Ovary (tissue), 9 donors: ENCODE data around the gene HHIPL1. TPM values are rescaled to one million over a fixed set of nuclear protein-coding genes. Genes with fewer than 3 reads are reported as not detected.
A peak's percentile ranks its signal among the peaks of the same experiment; 100 is the strongest.

Experiments
- DNase-seq, 5 donors: peaks; one replicate each; pipeline ENCODE4 v3.0.0-alpha.2; 2019 to 2020
- H3K27ac ChIP-seq, 2 donors: fragments of 200-600 bp; one replicate each; pipeline versions ENCODE4 v1.5.1 to v1.8.0; 2019 to 2022
- H3K27me3 ChIP-seq: fragments of 200-600 bp; one replicate; pipeline ENCODE4 v1.8.0; 2022
- H3K36me3 ChIP-seq: fragments of 200-600 bp; sonication (generic); one replicate; pipeline ENCODE4 v1.5.1; 2019
- H3K4me1 ChIP-seq: one replicate; pipeline ENCODE4 v1.8.1; 2013; ENCODE audit warnings: mild to moderate bottlenecking, moderate library complexity; ENCODE audit not compliant: insufficient read depth
- H3K4me3 ChIP-seq: fragments of 200-600 bp; sonication (generic); one replicate; pipeline ENCODE4 v1.5.1; 2017
- H3K9me3 ChIP-seq, 2 donors: fragments of 200-600 bp in 1 of 2; sonication (generic) in 1 of 2; one replicate each; pipeline versions ENCODE4 v1.5.1 to v1.8.1; 2013 to 2019; ENCODE audit warnings: mild to moderate bottlenecking in 1 of 2, moderate library complexity in 1 of 2
- CTCF ChIP-seq, 3 donors: fragments of 450-650 bp in 2 of 3; fragments of 200-600 bp in 1 of 3; IDR thresholded peaks; one replicate each; pipeline versions ENCODE4 v1.5.1 to v1.8.0; 2016 to 2022; ENCODE audit warnings: antibody characterized with exemption in 3 of 3, mild to moderate bottlenecking in 1 of 3
- EP300 ChIP-seq: sonication (generic); formaldehyde crosslinking; IDR thresholded peaks from one replicate; pipeline ENCODE4 v1.6.1; 2017; ENCODE audit warnings: antibody characterized with exemption
- POLR2A ChIP-seq: fragments of 450-650 bp; IDR thresholded peaks from one replicate; pipeline ENCODE4 v1.6.1; 2017; ENCODE audit warnings: antibody characterized with exemption, mild to moderate bottlenecking, moderate library complexity
- WGBS, 3 donors: extraction: QIAGEN DNeasy Blood & Tissue Kit in 1 of 3; methylation state at CpG; one replicate each; pipeline versions ENCODE4 v1.1.5 to v1.1.7; 2013 to 2017; 5-methylcytosine and 5-hydroxymethylcytosine counted together
- intact Hi-C, 4 donors: fragments of 100-400 bp; cut with DNase I; formaldehyde crosslinking; loops; one replicate each; pipeline versions ENCODE4 v1.11.0 to v1.15.1; 2022 to 2023
- polyA plus RNA-seq, 2 donors: library from polyadenylated mRNA; stranded (reverse); fragments of 200-250 nt in 1 of 2; fragments of 350-450 nt in 1 of 2; fragmentation: Illumina TruSeq in 1 of 2; extraction: RNeasy Lipid Tissue Mini Kit (QIAGEN cat#74804) in 1 of 2; gene quantifications; one replicate each; pipeline ENCODE4 v1.2.3, GENCODE V29; 2013 to 2014
- total RNA-seq, 7 donors: library from RNA; depleted of rRNA in 2 of 7; stranded (reverse); fragments of >200 nt in 2 of 7; fragmentation: NEBNext Ultra II Directional in 3 of 7; extraction: Animal tissue kit (Norgen Biotek cat#: 25700) in 3 of 7; gene quantifications; one replicate each; pipeline versions ENCODE4 v1.1.0 to v1.2.4, GENCODE V29; 2016 to 2023
- donor health status: DM: no; HTN: no; CAD: no; lungs with moderate emphysema.
- donor health status: DM: no; HTN: no; CAD: no.
- donor health status: Bipolar disorder and iron deficiency.
- donor health status: DM: yes; HTN: yes; CAD: no.
- donor health status: DM: no; HTN: no; CAD: no.
- donor health status: DM: yes; HTN: yes; CAD: no.

The HHIPL1 gene
- total and polyA plus RNA-seq, 9 donors = 0.48 to 3.8 (median 2.1) TPM

GRCh38 chr14:99727096-99727870 lies 82.4 kb downstream of the HHIPL1 start:
- no peaks in the 10 kb centered on the region for H3K9me3 ChIP-seq
- WGBS, 3 donors = 77 to 86% (median 82%) methylated on average over 25 of the region's 25 CpGs
- no peaks in the 10 kb centered on the region for H3K36me3 ChIP-seq
- H3K4me3 ChIP-seq = no peak overlapping the region
- TF ChIP-seq CTCF (IDR thresholded peaks at IDR 0.05) (no peak), EP300 (no peak), POLR2A (no peak)
- intact Hi-C loops = loop anchor here in 1 of 4 donors (5.0 kb wide), 1 partner anchor 160 kb away; no protein-coding TSS in a partner anchor
- no peak overlapping the region for H3K27ac ChIP-seq
- peak in 3 of 5 donors; percentile 12 to 23 (median 14) for DNase-seq
- H3K27me3 ChIP-seq = no peaks in the 10 kb centered on the region
- H3K4me1 ChIP-seq = peaks cover 9% of the 10 kb centered on the region

GRCh38 chr14:99728231-99728920 lies 83.4 kb downstream of the HHIPL1 start:
- Histone ChIP-seq H3K27ac (no peak overlapping the region), H3K36me3 (no peaks in the 10 kb centered on the region), H3K27me3 (no peaks in the 10 kb centered on the region), H3K4me1 (peaks cover 9% of the 10 kb centered on the region), H3K9me3 (no peaks in the 10 kb centered on the region), H3K4me3 (no peak overlapping the region)
- no peak for TF ChIP-seq CTCF (IDR thresholded peaks at IDR 0.05)
- TF ChIP-seq POLR2A = no peak
- no peak for TF ChIP-seq EP300
- DNase-seq = peak; percentile 6 to 26 (median 19)
- intact Hi-C loops = loop anchor here in 3 of 4 donors (2.0 to 5.0 kb wide), 3 partner anchors 156 to 159 kb away; no protein-coding TSS in a partner anchor
- WGBS, 3 donors = 75 to 86% (median 79%) methylated on average over 16 of the region's 16 CpGs

DNA sequence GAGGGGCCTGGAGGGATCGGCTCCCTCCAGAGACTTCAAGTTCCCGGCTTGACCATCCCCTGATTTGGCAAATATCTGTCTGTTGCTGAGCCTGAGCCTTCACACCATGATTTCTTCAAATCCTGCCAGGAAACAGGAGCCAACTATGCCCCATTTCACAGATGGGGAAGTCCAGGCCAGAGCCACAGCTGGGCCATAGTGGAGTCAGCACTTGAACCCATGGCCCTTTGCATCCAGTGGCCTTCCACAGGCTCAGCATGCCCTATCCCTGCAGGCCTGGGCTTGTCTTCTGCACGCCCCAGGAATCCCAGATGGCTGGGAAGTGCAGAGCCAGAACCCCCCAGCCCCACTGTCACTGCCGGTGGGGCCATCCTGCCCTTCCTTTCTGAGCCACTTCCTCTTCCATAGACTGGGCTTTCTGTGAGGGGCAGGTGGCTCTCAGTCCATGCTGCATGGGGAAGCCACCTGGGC lies 84.1 kb downstream of the HHIPL1 start:
- 63 to 68% (median 65%) methylated on average over 3 to 4 of the region's 4 CpGs for WGBS, 3 donors
- peaks cover 9% of the 10 kb centered on the region for H3K4me1 ChIP-seq
- TF ChIP-seq POLR2A = no peak
- TF ChIP-seq CTCF (IDR thresholded peaks at IDR 0.05) = no peak
- no peak for TF ChIP-seq EP300
- H3K27me3 ChIP-seq = no peaks in the 10 kb centered on the region
- H3K27ac ChIP-seq = no peak overlapping the region
- intact Hi-C loops = loop anchor here in 3 of 4 donors (2.0 to 5.0 kb wide), 3 partner anchors 156 to 158 kb away; no protein-coding TSS in a partner anchor
- H3K9me3 ChIP-seq = no peaks in the 10 kb centered on the region
- H3K4me3 ChIP-seq = no peak overlapping the region
- H3K36me3 ChIP-seq = no peaks in the 10 kb centered on the region
- DNase-seq = peak in 4 of 5 donors; percentile 5 to 21 (median 6)

Other genes with a start within 250 kb of the HHIPL1 start
- gene SETD3, start 164.3 kb upstream of the HHIPL1 start, total RNA-seq = 100 to 1,000 TPM in 2 of 7 donors, 10 to 100 TPM in 5; 68.6 to 133 (median 87.4) TPM
- gene SETD3, start 164.3 kb upstream of the HHIPL1 start, polyA plus RNA-seq = 10 to 100 TPM; 27.9 to 52.9 TPM
- 10 to 100 TPM; 22.9 to 50.6 (median 46.8) TPM for gene CCNK, start 163.7 kb upstream of the HHIPL1 start, total RNA-seq
- 10 to 100 TPM; 17.3 to 60.0 TPM for gene CCNK, start 163.7 kb upstream of the HHIPL1 start, polyA plus RNA-seq
- gene CCDC85C, start 40.9 kb upstream of the HHIPL1 start, total RNA-seq = 10 to 100 TPM in 5 of 7 donors, 1 to 10 TPM in 2; 2.1 to 28.4 (median 13.2) TPM
- gene CCDC85C, start 40.9 kb upstream of the HHIPL1 start, polyA plus RNA-seq = 1 to 10 TPM; 3.2 to 6.7 TPM
- 1 to 10 TPM in 5 of 7 donors, under 1 TPM in 2; 0.48 to 4.9 (median 1.9) TPM for gene CYP46A1, start 39.2 kb downstream of the HHIPL1 start, total RNA-seq
- gene CYP46A1, start 39.2 kb downstream of the HHIPL1 start, polyA plus RNA-seq = 1 to 10 TPM; 1.2 TPM
- 10 to 100 TPM in 3 of 7 donors, 1 to 10 TPM in 4; 4.4 to 22.3 (median 9.8) TPM for gene EML1, start 148.3 kb downstream of the HHIPL1 start, total RNA-seq
- 10 to 100 TPM in 1 of 2 donors, 1 to 10 TPM in 1; 4.4 to 19.5 TPM for gene EML1, start 148.3 kb downstream of the HHIPL1 start, polyA plus RNA-seq